Gastrocnemius medialis (tissue), 4 donors: Measurements from ENCODE around the gene CEBPZOS. TPM values are rescaled to one million over a fixed set of nuclear protein-coding genes. Genes with fewer than 3 reads are reported as not detected.
"Not testable (repeated sequence)": the region's sequence is repeated elsewhere in the genome, so short reads cannot be mapped to it uniquely, and the experiment has no call there.

Experiments
- ATAC-seq, 2 donors: fragments of 150-250 bp; one replicate each; pipeline ENCODE4 v1.9.1; 2016
- DNase-seq, 2 donors: peaks; one replicate each; pipeline ENCODE4 v3.0.0-alpha.2; 2019
- H3K27ac ChIP-seq, 4 donors: fragments of 200-600 bp; sonication (generic); 1 replicate in 1 of 4; 2 replicates in 3 of 4; pipeline ENCODE4 v1.5.1; 2016 to 2018; ENCODE audit warnings: mild to moderate bottlenecking in 2 of 4, moderate library complexity in 1 of 4
- H3K27me3 ChIP-seq, 3 donors: fragments of 200-600 bp; sonication (generic) in 2 of 3; 1 replicate in 1 of 3; 2 replicates in 2 of 3; pipeline versions ENCODE4 v1.5.1 to v1.6.0; 2016 to 2019; ENCODE audit warnings: mild to moderate bottlenecking in 1 of 3, moderate library complexity in 1 of 3
- H3K36me3 ChIP-seq, 2 donors: fragments of 200-600 bp; sonication (generic) in 1 of 2; one replicate each; pipeline ENCODE4 v1.5.1; 2017 to 2018
- H3K4me1 ChIP-seq, 2 donors: fragments of 200-600 bp; sonication (generic) in 1 of 2; one replicate each; pipeline ENCODE4 v1.5.1; 2016 to 2017; ENCODE audit warnings: mild to moderate bottlenecking in 2 of 2
- H3K4me3 ChIP-seq, 4 donors: fragments of 200-600 bp; sonication (generic) in 3 of 4; 1 replicate in 1 of 4; 2 replicates in 3 of 4; pipeline ENCODE4 v1.5.1; 2016 to 2019; ENCODE audit warnings: mild to moderate bottlenecking in 2 of 4
- H3K9me3 ChIP-seq, 3 donors: fragments of 200-600 bp; sonication (generic) in 2 of 3; 1 replicate in 1 of 3; 2 replicates in 2 of 3; pipeline ENCODE4 v1.5.1; 2016 to 2019
- POLR2A ChIP-seq, 2 donors: fragments of 450-650 bp; IDR thresholded peaks; one replicate each; pipeline ENCODE4 v1.6.1; 2017; ENCODE audit warnings: antibody characterized with exemption in 2 of 2, mild to moderate bottlenecking in 2 of 2, moderate library complexity in 2 of 2
- in situ Hi-C, 4 donors: fragments of 200-750 bp; cut with MboI; loops; one replicate each; pipeline versions ENCODE4 v1.15.0 to v1.8.0; 2017; ENCODE audit warnings: low sequenced_read_pairs in 4 of 4
- intact Hi-C: fragments of 100-400 bp; cut with DNase I; formaldehyde crosslinking; loops from one replicate; pipeline ENCODE4 v1.15.1; 2023; ENCODE audit warnings: low total_unique reads
- total RNA-seq, 4 donors: library from RNA; depleted of rRNA; stranded (reverse); fragments of >200 nt; gene quantifications; one replicate each; pipeline versions ENCODE4 v1.1.0 to v1.2.3, GENCODE V29; 2016
- TF ChIP-seq, protein P1 (sequence below), 5 experiments: fragments of 450-650 bp in 3 of 5; fragments of 200-600 bp in 2 of 5; sonication (generic) in 2 of 5; IDR thresholded peaks in 4 of 5; conservative IDR thresholded peaks in 1 of 5; 1 replicate in 4 of 5; 2 replicates in 1 of 5; pipeline ENCODE4 v1.5.1; 2016 to 2019; ENCODE audit warnings: antibody characterized with exemption in 5 of 5, mild to moderate bottlenecking in 3 of 5, moderate library complexity in 3 of 5

The CEBPZOS gene
- total RNA-seq, 4 donors from 2014 or later, result 19.9 to 33.1 (median 24.1) TPM

DNA sequence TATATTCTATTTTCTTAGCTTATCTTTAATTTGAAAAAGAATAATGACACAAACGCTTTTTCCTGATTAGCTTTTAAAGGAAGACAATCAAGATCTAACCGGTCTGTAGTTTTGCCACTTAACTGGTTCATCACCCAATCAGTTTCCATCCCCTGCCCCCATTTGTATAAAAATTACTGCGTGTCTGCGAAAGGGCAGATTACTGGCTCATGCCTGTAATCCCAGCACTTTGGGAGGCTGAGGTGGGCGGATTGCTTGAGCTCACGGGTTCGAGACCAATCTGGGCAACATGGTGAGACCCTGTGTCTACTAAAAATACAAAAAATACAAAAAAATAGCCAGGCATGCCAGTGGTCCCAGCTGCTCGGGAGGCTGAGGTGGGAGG, 2.4 kb downstream of the CEBPZOS start:
- Histone ChIP-seq H3K4me3 (no peak overlapping the region), H3K27me3 (no peaks in the 10 kb centered on the region), H3K27ac (no peak overlapping the region), H3K9me3 (no peaks in the 10 kb centered on the region), H3K36me3 (peaks cover 5 to 40% of the 10 kb centered on the region in 2 donors), H3K4me1 (peaks cover 11 to 12% of the 10 kb centered on the region in 2 donors)
- intact Hi-C loops, result no loop called here
- in situ Hi-C loops, result no loop called here
- TF ChIP-seq POLR2A (IDR thresholded peaks at IDR 0.05), result no peak
- TF ChIP-seq, protein P1, sequence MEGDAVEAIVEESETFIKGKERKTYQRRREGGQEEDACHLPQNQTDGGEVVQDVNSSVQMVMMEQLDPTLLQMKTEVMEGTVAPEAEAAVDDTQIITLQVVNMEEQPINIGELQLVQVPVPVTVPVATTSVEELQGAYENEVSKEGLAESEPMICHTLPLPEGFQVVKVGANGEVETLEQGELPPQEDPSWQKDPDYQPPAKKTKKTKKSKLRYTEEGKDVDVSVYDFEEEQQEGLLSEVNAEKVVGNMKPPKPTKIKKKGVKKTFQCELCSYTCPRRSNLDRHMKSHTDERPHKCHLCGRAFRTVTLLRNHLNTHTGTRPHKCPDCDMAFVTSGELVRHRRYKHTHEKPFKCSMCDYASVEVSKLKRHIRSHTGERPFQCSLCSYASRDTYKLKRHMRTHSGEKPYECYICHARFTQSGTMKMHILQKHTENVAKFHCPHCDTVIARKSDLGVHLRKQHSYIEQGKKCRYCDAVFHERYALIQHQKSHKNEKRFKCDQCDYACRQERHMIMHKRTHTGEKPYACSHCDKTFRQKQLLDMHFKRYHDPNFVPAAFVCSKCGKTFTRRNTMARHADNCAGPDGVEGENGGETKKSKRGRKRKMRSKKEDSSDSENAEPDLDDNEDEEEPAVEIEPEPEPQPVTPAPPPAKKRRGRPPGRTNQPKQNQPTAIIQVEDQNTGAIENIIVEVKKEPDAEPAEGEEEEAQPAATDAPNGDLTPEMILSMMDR (IDR thresholded peaks at IDR 0.05 in 4 of 5, conservative IDR thresholded peaks at IDR 0.05 in 1 of 5), result no peak
- DNase-seq (no peak), ATAC-seq (no peak)

DNA sequence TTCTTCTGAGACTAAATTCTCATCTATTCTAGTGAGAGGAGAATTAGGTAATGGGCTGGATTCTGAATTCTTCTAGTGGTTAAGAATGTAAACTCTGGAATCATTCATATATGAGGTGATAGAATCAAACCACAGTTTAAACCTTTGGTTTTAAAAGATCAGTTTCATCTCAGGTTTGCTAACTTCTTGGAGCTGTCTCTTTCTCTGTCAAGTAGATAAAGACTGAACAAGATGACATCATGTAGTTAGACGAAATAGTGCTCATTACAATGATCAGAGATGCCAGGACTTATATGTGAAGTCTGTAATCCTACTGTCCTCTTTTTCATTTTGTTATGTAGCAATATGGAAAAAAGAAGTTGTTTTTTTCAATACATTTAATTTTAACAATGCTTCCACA, 4.9 kb downstream of the CEBPZOS start:
- DNase-seq (no peak), ATAC-seq (no peak)
- H3K4me3 ChIP-seq, result no peak overlapping the region
- peaks cover 7 to 65% of the 10 kb centered on the region in 2 donors for H3K36me3 ChIP-seq
- no peaks in the 10 kb centered on the region for H3K27me3 ChIP-seq
- intact Hi-C loops, result no loop called here
- no peak overlapping the region for H3K27ac ChIP-seq
- no peaks in the 10 kb centered on the region for H3K9me3 ChIP-seq
- TF ChIP-seq POLR2A (IDR thresholded peaks at IDR 0.05), result no peak
- in situ Hi-C loops, result no loop called here
- peaks cover 11 to 12% of the 10 kb centered on the region in 2 donors for H3K4me1 ChIP-seq

DNA sequence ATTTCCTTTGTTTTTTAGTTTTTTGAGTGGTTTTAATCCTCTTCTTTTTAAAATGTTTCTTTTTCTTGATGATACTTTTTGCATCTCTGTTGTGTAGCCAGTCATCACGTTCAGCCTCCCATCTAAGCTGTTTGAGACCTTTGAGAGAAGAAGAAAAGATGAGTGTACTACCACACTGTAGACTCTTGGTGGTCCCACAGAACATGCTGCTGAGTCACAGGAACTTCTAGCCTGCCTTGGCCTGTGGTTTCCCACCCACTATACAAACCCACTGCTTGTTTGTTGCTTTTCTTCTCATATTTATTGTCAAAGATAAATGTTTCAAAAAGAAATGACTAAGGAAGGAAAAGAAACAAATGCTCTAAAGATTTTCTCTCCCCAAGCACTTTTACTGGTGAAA, 5.5 kb downstream of the CEBPZOS start:
- Histone ChIP-seq H3K27ac (no peak overlapping the region), H3K4me1 (peaks cover 11 to 12% of the 10 kb centered on the region in 2 donors), H3K9me3 (no peaks in the 10 kb centered on the region), H3K4me3 (no peak overlapping the region), H3K36me3 (peaks cover 7 to 71% of the 10 kb centered on the region in 2 donors), H3K27me3 (no peaks in the 10 kb centered on the region)
- intact Hi-C loops (no loop called here), in situ Hi-C loops (no loop called here)
- TF ChIP-seq, protein P1 (IDR thresholded peaks at IDR 0.05 in 4 of 5, conservative IDR thresholded peaks at IDR 0.05 in 1 of 5), result no peak
- no peak for TF ChIP-seq POLR2A (IDR thresholded peaks at IDR 0.05)
- ATAC-seq (no peak), DNase-seq (no peak)

DNA sequence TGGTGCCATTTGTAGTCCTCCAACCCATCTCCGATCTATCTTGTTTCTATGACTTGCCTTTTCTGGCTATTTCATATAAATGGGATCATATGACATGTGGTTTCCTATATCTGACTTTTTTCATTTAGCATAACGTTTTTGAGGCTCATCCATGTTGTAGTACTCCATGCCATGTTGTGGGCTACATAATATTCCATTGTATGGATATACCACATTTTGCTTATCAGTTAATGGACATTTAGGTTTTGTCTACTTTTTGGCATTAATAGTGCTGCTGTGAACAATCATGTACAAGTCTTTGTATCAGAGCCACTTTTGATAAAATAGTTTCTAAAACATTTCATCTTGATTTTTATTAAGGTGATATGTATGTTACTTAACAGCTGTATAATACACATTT, 7.4 kb downstream of the CEBPZOS start:
- ATAC-seq, result no peak
- in situ Hi-C loops, result no loop called here

DNA sequence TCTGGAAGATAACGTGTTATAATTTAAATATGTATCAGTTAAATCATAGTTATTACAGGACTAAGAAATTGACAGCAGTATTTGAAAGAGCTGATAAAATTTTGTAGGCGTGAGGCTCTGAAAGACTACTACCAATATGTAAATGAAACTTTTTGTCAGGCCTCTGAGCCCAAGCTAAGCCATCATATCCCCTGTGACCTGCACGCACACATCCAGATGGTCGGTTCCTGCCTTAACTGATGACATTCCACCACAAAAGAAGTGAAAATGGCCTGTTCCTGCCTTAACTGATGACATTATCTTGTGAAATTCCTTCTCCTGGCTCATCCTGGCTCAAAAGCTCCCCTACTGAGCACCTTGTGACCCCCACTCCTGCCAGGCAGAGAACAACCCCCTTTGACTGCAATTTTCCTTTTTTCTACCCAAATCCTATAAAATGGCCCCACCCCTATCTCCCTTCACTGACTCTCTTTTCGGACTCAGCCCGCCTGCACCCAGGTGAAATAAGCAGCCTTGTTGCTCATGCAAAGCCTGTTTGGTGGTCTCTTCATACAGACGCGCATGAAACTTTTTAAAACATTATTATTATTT, 8.9 kb downstream of the CEBPZOS start:
- intact Hi-C loops, in situ Hi-C loops, H3K4me1 ChIP-seq, DNase-seq, H3K4me3 ChIP-seq, H3K9me3 ChIP-seq, ATAC-seq, H3K27me3 ChIP-seq, H3K27ac ChIP-seq: not testable (repeated sequence)
- H3K36me3 ChIP-seq, result peaks cover 7 to 92% of the 10 kb centered on the region in 2 donors

More for the DNA sequence above, 7.4 kb downstream of the CEBPZOS start:
- H3K27me3 ChIP-seq, result no peaks in the 10 kb centered on the region
- no peak overlapping the region for H3K4me3 ChIP-seq
- H3K27ac ChIP-seq, result no peak overlapping the region
- TF ChIP-seq POLR2A (IDR thresholded peaks at IDR 0.05), result no peak
- TF ChIP-seq, protein P1 (IDR thresholded peaks at IDR 0.05 in 4 of 5, conservative IDR thresholded peaks at IDR 0.05 in 1 of 5), result no peak
- peaks cover 7 to 84% of the 10 kb centered on the region in 2 donors for H3K36me3 ChIP-seq
- peaks cover 0 to 1% of the 10 kb centered on the region in 2 donors for H3K4me1 ChIP-seq
- intact Hi-C loops, result no loop called here
- DNase-seq, result no peak
- no peaks in the 10 kb centered on the region for H3K9me3 ChIP-seq
